ENCODE results near the gene PLPPR3.

PLPPR3 gene

GRCh38 chr19:821825-822503, at the start of gene PLPPR3:
PLPPR3 (minus strand) TSS chr19:821955; CDS start chr19:821559, 396 bp downstream.
- no peak for DNase-seq (ENCODE audit: low read depth in 2 of 2)

GRCh38 chr19:870963-871401, 49.2 kb upstream of the PLPPR3 start:
- no peak for DNase-seq (ENCODE audit: low read depth in 2 of 2)

DNA sequence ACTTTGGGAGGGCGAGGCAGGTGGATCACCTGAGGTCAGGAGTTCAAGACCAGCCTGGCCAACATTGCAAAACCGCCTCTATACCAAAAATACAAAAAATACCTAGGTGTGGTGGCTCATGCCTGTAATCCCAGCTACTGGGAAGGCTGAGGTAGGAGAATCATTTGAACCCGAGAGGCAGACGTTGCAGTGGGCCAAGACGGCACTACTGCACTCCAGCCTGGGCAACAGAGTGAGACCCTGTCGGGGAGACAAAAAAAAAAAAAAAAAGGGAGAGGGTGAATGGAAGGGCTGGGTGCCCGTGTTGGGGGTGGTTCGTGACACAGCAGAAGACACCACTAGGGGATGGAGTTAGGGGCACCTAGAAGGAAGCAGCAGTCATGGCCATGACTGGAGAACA, 48.6 kb upstream of the PLPPR3 start:
- no peak for DNase-seq (ENCODE audit: low read depth in 2 of 2)

DNA sequence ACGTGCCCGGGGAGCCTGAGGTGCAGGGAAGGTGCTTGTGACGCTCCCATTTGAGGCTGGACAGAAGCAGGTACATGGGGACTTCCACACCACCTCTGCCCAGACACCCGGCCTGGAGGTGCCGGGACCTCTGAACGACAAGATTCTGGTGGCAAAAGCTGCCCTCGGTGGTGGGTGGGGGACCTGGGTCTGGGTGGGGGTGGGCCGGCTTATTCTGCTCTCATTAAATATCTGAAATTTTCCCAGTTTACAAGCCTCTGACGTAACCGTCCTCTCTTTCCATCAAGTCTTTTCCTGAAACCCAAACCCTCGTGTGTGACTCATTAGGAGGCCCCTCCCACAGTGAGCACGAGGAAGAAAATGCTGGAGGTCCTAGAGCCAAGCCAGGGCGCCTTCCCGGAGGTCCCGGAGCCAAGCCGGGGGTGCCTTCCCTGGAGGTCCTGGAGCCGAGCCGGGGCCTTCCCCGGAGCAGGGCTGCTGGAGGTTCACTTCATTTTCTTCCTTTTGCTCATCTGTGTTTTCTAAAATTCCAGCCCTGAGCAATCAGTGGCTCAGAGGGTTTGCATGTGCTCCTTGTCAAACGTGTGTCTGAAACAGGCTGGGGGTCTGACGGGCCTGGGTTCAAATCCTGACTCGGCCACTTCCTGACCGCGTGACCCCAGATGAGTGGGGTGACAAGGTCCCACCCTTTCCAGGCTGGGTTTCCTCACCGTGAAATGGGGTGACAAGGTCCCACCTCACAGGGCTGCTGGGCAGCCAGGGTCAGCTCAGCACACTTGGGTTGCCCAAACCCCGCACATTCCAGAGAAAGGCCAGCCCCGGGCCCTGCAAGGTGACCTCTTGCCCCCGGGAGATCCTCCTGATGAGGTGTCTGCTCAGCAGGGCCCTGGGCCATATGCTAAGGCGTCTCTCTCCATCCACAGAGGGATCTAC, 47.8 kb upstream of the PLPPR3 start:
- no peak for DNase-seq (ENCODE audit: low read depth in 2 of 2)

DNA sequence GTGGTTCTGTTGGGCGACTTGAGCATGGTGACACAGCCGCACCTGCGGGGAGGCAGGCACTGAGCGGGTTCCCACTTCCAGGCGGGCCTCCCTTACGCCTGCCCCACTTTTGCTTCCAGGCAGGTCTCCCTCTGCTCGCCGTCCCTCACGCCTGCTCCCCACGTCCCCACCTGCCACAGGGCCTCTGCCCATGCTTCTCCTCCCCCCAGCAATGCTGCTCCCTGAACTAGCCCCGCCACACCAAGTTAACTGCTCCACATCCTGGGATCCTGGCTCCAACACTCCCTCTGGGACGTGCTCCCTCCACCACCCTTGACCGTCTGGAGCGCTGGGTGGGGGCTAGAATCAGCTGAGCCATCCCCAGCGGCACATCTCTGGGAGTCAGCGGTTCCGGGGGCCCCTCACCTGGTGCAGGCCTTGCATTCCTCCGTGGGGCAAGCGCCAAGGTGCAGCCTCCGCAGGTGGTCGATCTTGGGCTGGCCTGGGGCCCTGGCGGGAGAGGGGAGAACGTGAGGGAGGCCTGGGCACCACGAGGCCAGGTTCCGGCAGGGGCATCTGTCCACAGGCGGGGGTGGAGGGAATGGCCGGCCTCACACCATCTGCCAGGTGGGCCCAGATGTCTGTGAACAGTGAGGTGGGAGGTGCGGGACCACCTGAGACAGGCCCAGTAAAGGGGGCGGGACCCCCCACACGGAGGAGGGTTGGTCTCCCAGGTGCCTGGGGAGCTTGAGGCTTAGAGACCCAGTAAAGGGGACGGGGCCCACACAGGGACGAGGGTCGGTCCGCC, 46.9 kb upstream of the PLPPR3 start:
- DNase-seq (ENCODE audit: low read depth in 2 of 2), result no peak

GRCh38 chr19:867855-868457, 46.2 kb upstream of the PLPPR3 start:
- DNase-seq (ENCODE audit: low read depth in 2 of 2), result no peak

- no peak for DNase-seq (ENCODE audit: low read depth in 2 of 2)
Observed at GRCh38 chr19:867301-867793, 45.6 kb upstream of the PLPPR3 start.

- DNase-seq (ENCODE audit: low read depth in 2 of 2), result no peak
Observed at GRCh38 chr19:866769-867300, 45.1 kb upstream of the PLPPR3 start.

GRCh38 chr19:863315-863620, 41.5 kb upstream of the PLPPR3 start:
- no peak for DNase-seq (ENCODE audit: low read depth in 2 of 2)

- DNase-seq (ENCODE audit: low read depth in 2 of 2), result peak; percentile 50 to 65
Observed at GRCh38 chr19:862581-863314, 41.0 kb upstream of the PLPPR3 start.

GRCh38 chr19:861756-862580, 40.2 kb upstream of the PLPPR3 start:
- DNase-seq (ENCODE audit: low read depth in 2 of 2), result peak; percentile 44 to 58

DNA sequence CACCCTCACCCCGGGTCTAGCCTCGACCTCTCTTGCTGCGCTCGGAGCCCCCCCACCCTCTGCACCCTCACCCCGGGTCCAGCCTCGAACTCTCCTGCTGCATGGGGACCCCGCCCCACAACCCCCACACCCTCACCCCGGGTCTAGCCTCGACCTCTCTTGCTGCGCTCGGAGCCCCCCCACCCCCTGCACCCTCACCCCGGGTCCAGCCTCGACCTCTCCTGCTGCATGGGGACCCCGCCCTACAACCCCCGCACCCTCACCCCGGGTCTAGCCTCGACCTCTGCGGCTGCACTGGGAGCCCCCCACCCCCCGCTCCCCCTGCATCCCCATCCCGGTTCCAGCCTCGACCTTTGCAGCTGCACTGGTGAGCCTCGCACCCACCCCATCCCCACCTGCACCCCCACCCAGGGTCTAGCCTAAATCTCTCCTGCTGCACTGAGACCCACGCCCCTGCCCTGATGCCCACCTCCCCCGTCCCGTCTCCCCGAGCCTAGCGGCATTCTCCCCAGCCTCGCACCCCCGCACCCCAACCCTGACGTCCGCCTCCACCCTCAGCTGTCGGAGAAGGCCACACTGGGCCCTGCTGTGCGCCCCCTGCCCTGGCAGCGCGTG, 39.5 kb upstream of the PLPPR3 start:
- DNase-seq (ENCODE audit: low read depth in 2 of 2), result no peak

GRCh38 chr19:858868-859843, 37.4 kb upstream of the PLPPR3 start, which contains the start of gene CFD:
CFD (plus strand) TSS chr19:859664; CDS start chr19:859690, 26 bp downstream.
- DNase-seq (ENCODE audit: low read depth in 2 of 2), result no peak

- DNase-seq (ENCODE audit: low read depth in 2 of 2), result no peak
Observed at GRCh38 chr19:858284-858683, 36.5 kb upstream of the PLPPR3 start.

DNA sequence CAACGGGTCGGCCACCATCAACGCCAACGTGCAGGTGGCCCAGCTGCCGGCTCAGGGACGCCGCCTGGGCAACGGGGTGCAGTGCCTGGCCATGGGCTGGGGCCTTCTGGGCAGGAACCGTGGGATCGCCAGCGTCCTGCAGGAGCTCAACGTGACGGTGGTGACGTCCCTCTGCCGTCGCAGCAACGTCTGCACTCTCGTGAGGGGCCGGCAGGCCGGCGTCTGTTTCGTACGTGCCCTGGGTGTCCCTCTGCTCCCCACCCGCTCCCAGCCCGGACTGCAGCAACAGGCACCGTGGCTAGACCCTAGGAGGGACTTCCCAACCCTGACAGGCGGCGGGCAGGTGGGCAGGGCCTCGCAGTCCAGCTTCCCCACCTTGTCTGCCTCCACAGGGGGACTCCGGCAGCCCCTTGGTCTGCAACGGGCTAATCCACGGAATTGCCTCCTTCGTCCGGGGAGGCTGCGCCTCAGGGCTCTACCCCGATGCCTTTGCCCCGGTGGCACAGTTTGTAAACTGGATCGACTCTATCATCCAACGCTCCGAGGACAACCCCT, 33.9 kb upstream of the PLPPR3 start:
- DNase-seq (ENCODE audit: low read depth in 2 of 2), result no peak

DNA sequence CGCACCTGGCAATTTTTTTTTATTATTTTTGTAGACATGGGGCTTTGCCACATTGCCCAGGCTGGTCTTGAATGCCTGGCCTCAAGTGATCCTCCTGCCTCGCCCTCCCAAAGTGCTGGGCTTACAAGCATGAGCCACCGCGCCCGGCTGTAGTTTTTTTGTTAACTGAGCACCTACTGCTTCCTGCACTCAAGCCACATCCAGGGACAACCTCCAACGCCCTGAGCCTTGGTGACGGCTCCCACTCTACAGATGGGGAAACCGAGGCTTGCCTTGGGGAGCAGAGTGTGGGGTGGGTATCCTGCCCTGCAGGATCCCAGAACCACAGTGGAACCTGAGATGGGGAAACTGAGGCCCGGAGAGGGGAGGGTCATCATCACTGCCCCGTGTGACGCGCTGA, 33.4 kb upstream of the PLPPR3 start:
- DNase-seq (ENCODE audit: low read depth in 2 of 2), result no peak

DNA sequence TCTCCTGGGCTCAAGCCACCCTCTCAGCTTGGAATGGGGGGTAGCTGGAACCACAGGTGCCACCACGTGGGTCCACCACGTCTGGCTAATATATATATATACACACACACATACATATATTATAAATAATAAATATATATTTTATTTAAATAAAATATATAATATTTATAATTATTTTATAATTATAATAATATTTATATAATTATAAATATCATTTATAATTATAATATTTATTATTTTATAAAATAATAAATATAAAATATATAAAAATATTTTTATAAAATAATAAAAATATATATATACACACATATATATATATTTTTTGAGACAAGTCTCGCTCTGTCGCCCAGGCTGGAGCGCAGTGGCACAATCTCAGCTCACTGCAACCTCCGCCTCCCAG, 32.8 kb upstream of the PLPPR3 start:
- DNase-seq (ENCODE audit: low read depth in 2 of 2), result no peak

Measured in stimulated activated CD8-positive, alpha-beta memory T cell treated with anti-CD3 and anti-CD28 coated beads, Interleukin-7, amount 100 ng/mL, for 1 hour (primary cell).